Measurements from ENCODE around the gene RASL10A.

RASL10A gene

GRCh38 chr22:29313576-29314466 is 1.7 kb downstream of the RASL10A start:
- Histone ChIP-seq H3K9ac (ENCODE audit: low read length) (no peak overlapping the region), H3K36me3 (ENCODE audit: control insufficient read depth, insufficient read depth, low read length) (no peaks in the 10 kb centered on the region), H3K4me1 (ENCODE audit: control insufficient read depth, insufficient read depth, low read length) (peaks cover 53% of the 10 kb centered on the region), H3K27me3 (ENCODE audit: control insufficient read depth, insufficient read depth, low read length) (peaks cover 48% of the 10 kb centered on the region), H3K4me3 (ENCODE audit: low read length) (no peak overlapping the region), H3K9me3 (ENCODE audit: control insufficient read depth, low read length) (no peaks in the 10 kb centered on the region)

GRCh38 chr22:29313126-29313575 is 2.3 kb downstream of the RASL10A start:
- no peaks in the 10 kb centered on the region for H3K36me3 ChIP-seq (ENCODE audit: control insufficient read depth, insufficient read depth, low read length)
- peaks cover 48% of the 10 kb centered on the region for H3K27me3 ChIP-seq (ENCODE audit: control insufficient read depth, insufficient read depth, low read length)
- H3K4me1 ChIP-seq (ENCODE audit: control insufficient read depth, insufficient read depth, low read length) = peaks cover 60% of the 10 kb centered on the region
- no peaks in the 10 kb centered on the region for H3K9me3 ChIP-seq (ENCODE audit: control insufficient read depth, low read length)
- H3K4me3 ChIP-seq (ENCODE audit: low read length) = no peak overlapping the region
- H3K9ac ChIP-seq (ENCODE audit: low read length) = no peak overlapping the region

- H3K4me3 ChIP-seq (ENCODE audit: low read length) = no peak overlapping the region
- H3K36me3 ChIP-seq (ENCODE audit: control insufficient read depth, insufficient read depth, low read length) = no peaks in the 10 kb centered on the region
- H3K9me3 ChIP-seq (ENCODE audit: control insufficient read depth, low read length) = no peaks in the 10 kb centered on the region
- H3K9ac ChIP-seq (ENCODE audit: low read length) = no peak overlapping the region
- peaks cover 66% of the 10 kb centered on the region for H3K4me1 ChIP-seq (ENCODE audit: control insufficient read depth, insufficient read depth, low read length)
- peaks cover 48% of the 10 kb centered on the region for H3K27me3 ChIP-seq (ENCODE audit: control insufficient read depth, insufficient read depth, low read length)
Observed at GRCh38 chr22:29312218-29313125, 3.0 kb downstream of the RASL10A start.

GRCh38 chr22:29311464-29312217 is 3.9 kb downstream of the RASL10A start:
- Histone ChIP-seq H3K36me3 (ENCODE audit: control insufficient read depth, insufficient read depth, low read length) (no peaks in the 10 kb centered on the region), H3K4me1 (ENCODE audit: control insufficient read depth, insufficient read depth, low read length) (peaks cover 70% of the 10 kb centered on the region), H3K9ac (ENCODE audit: low read length) (no peak overlapping the region), H3K4me3 (ENCODE audit: low read length) (no peak overlapping the region), H3K9me3 (ENCODE audit: control insufficient read depth, low read length) (no peaks in the 10 kb centered on the region), H3K27me3 (ENCODE audit: control insufficient read depth, insufficient read depth, low read length) (peaks cover 39% of the 10 kb centered on the region)

GRCh38 chr22:29310863-29311339 is 4.6 kb downstream of the RASL10A start:
- peaks cover 77% of the 10 kb centered on the region for H3K4me1 ChIP-seq (ENCODE audit: control insufficient read depth, insufficient read depth, low read length)
- H3K36me3 ChIP-seq (ENCODE audit: control insufficient read depth, insufficient read depth, low read length) = no peaks in the 10 kb centered on the region
- H3K9ac ChIP-seq (ENCODE audit: low read length) = no peak overlapping the region
- H3K9me3 ChIP-seq (ENCODE audit: control insufficient read depth, low read length) = no peaks in the 10 kb centered on the region
- H3K4me3 ChIP-seq (ENCODE audit: low read length) = no peak overlapping the region
- H3K27me3 ChIP-seq (ENCODE audit: control insufficient read depth, insufficient read depth, low read length) = peaks cover 32% of the 10 kb centered on the region

- peaks cover 26% of the 10 kb centered on the region for H3K27me3 ChIP-seq (ENCODE audit: control insufficient read depth, insufficient read depth, low read length)
- H3K9me3 ChIP-seq (ENCODE audit: control insufficient read depth, low read length) = no peaks in the 10 kb centered on the region
- H3K4me1 ChIP-seq (ENCODE audit: control insufficient read depth, insufficient read depth, low read length) = peaks cover 78% of the 10 kb centered on the region
- no peak overlapping the region for H3K9ac ChIP-seq (ENCODE audit: low read length)
- no peak overlapping the region for H3K4me3 ChIP-seq (ENCODE audit: low read length)
- H3K36me3 ChIP-seq (ENCODE audit: control insufficient read depth, insufficient read depth, low read length) = no peaks in the 10 kb centered on the region
Observed at GRCh38 chr22:29310065-29310862, 5.2 kb downstream of the RASL10A start.

GRCh38 chr22:29309332-29310064 is 6.0 kb downstream of the RASL10A start:
- Histone ChIP-seq H3K9ac (ENCODE audit: low read length) (no peak overlapping the region), H3K4me3 (ENCODE audit: low read length) (no peak overlapping the region), H3K36me3 (ENCODE audit: control insufficient read depth, insufficient read depth, low read length) (no peaks in the 10 kb centered on the region), H3K27me3 (ENCODE audit: control insufficient read depth, insufficient read depth, low read length) (peaks cover 18% of the 10 kb centered on the region), H3K9me3 (ENCODE audit: control insufficient read depth, low read length) (no peaks in the 10 kb centered on the region), H3K4me1 (ENCODE audit: control insufficient read depth, insufficient read depth, low read length) (peaks cover 73% of the 10 kb centered on the region)

- H3K9ac ChIP-seq (ENCODE audit: low read length) = no peak overlapping the region
- no peak overlapping the region for H3K4me3 ChIP-seq (ENCODE audit: low read length)
- peaks cover 66% of the 10 kb centered on the region for H3K4me1 ChIP-seq (ENCODE audit: control insufficient read depth, insufficient read depth, low read length)
- H3K27me3 ChIP-seq (ENCODE audit: control insufficient read depth, insufficient read depth, low read length) = peaks cover 11% of the 10 kb centered on the region
- H3K9me3 ChIP-seq (ENCODE audit: control insufficient read depth, low read length) = no peaks in the 10 kb centered on the region
- H3K36me3 ChIP-seq (ENCODE audit: control insufficient read depth, insufficient read depth, low read length) = no peaks in the 10 kb centered on the region
Observed at GRCh38 chr22:29308791-29309262, 6.7 kb downstream of the RASL10A start.

- H3K36me3 ChIP-seq (ENCODE audit: control insufficient read depth, insufficient read depth, low read length) = no peaks in the 10 kb centered on the region
- no peaks in the 10 kb centered on the region for H3K9me3 ChIP-seq (ENCODE audit: control insufficient read depth, low read length)
- no peak overlapping the region for H3K4me3 ChIP-seq (ENCODE audit: low read length)
- peaks cover 6% of the 10 kb centered on the region for H3K27me3 ChIP-seq (ENCODE audit: control insufficient read depth, insufficient read depth, low read length)
- H3K4me1 ChIP-seq (ENCODE audit: control insufficient read depth, insufficient read depth, low read length) = peaks cover 64% of the 10 kb centered on the region
- H3K9ac ChIP-seq (ENCODE audit: low read length) = no peak overlapping the region
Observed at GRCh38 chr22:29308148-29308790, 7.2 kb downstream of the RASL10A start.

- Histone ChIP-seq H3K9ac (ENCODE audit: low read length) (peak overlapping the region; percentile 66), H3K4me1 (ENCODE audit: control insufficient read depth, insufficient read depth, low read length) (peaks cover 63% of the 10 kb centered on the region), H3K4me3 (ENCODE audit: low read length) (peak overlapping the region; percentile 1), H3K27me3 (ENCODE audit: control insufficient read depth, insufficient read depth, low read length) (no peaks in the 10 kb centered on the region), H3K36me3 (ENCODE audit: control insufficient read depth, insufficient read depth, low read length) (no peaks in the 10 kb centered on the region), H3K9me3 (ENCODE audit: control insufficient read depth, low read length) (no peaks in the 10 kb centered on the region)
Observed at GRCh38 chr22:29307596-29308147, 7.8 kb downstream of the RASL10A start.

All from mucosa of stomach (tissue), 1 donor.